GM12873 (cell line): ENCODE measurements around the gene HDAC4.

ENCODE experiments used
- TF ChIP-seq, protein P1 (sequence below): IDR thresholded peaks from 2 replicates; pipeline ENCODE4 v1.5.1; 2012; ENCODE audit warnings: low read depth, mild to moderate bottlenecking, moderate library complexity, low read length, control low read depth; ENCODE audit not compliant: insufficient read depth; ENCODE audit errors: missing control alignments

The HDAC4 gene

GRCh38 chr2:239020541-239021041 lies 380.2 kb downstream of the HDAC4 start:
- TF ChIP-seq, protein P1, sequence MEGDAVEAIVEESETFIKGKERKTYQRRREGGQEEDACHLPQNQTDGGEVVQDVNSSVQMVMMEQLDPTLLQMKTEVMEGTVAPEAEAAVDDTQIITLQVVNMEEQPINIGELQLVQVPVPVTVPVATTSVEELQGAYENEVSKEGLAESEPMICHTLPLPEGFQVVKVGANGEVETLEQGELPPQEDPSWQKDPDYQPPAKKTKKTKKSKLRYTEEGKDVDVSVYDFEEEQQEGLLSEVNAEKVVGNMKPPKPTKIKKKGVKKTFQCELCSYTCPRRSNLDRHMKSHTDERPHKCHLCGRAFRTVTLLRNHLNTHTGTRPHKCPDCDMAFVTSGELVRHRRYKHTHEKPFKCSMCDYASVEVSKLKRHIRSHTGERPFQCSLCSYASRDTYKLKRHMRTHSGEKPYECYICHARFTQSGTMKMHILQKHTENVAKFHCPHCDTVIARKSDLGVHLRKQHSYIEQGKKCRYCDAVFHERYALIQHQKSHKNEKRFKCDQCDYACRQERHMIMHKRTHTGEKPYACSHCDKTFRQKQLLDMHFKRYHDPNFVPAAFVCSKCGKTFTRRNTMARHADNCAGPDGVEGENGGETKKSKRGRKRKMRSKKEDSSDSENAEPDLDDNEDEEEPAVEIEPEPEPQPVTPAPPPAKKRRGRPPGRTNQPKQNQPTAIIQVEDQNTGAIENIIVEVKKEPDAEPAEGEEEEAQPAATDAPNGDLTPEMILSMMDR: no peak

GRCh38 chr2:239019183-239019581 lies 381.6 kb downstream of the HDAC4 start:
- TF ChIP-seq, protein P1: no peak

- TF ChIP-seq, protein P1: no peak
Measured at GRCh38 chr2:239018271-239019182, 382.3 kb downstream of the HDAC4 start.

DNA sequence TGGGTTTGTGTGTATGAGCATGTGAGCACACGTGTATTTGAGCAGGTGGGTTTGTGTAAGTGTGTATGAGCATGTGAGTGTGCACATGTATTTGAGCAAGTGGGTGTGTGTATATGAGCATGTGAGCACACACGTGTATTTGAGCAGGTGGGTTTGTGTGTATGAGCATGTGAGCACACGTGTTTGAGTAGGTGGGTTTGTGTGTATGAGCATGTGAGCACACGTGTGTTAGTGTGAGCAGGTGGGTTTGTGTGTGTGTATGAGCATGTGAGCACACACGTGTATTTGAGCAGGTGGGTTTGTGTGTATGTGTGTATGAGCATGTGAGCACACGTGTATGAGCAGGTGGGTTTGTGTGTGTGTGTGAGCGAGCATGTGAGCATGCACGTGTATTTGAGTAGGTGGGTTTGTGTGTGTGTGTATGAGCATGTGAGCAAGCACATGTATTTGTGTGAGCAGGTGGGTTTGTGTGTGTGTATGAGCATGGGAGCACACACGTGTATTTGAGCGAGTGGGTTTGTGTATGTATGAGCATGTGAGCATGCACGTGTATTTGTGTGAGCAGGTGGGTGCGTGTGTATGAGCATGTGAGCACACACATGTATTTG lies 383.2 kb downstream of the HDAC4 start:
- TF ChIP-seq, protein P1: no peak

GRCh38 chr2:239015901-239016675 lies 384.7 kb downstream of the HDAC4 start:
- TF ChIP-seq, protein P1: no peak

DNA sequence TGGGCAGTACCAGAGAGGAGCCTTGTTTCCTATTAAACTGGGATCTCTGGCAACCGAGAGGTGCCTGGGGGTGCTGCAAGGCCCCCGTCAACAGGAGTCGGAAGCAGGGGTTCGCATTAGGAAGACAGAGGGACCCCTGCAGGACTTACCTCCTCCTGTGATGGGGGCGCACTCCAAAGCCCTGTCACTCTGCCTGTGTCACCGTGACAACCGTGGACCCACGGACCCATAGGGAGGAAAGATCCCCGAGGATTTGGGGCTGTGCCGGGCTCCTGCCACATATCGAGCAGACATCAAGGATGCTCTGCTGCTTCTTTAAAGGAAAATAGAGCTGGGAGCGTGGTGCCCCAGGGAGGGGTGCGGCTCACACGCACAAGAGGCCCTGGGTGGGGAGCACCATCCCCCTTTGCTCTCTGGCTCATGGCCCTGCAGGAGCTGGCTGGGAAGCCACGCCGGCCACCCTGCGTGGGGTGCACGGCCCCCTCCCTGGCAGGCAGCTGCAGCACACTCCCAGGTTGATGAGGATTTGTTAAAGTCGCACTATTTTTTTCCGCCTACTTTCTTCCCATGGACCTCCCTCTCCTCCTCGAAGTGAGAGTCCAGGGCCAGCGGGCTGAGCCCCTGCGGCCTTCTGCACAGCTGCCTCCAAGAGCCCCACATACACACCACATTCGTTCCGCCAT lies 385.5 kb downstream of the HDAC4 start:
- TF ChIP-seq, protein P1: no peak
